HUES64 (cell line): ENCODE data around the gene KRT84.

Source experiments
- H3K27ac ChIP-seq: 2 replicates; pipeline ENCODE4 v1.7.0; 2013; ENCODE audit warnings: low read depth, low read length, inconsistent platforms
- H3K27me3 ChIP-seq: 2 replicates; pipeline ENCODE4 v1.6.1; 2013; ENCODE audit warnings: mild to moderate bottlenecking, low read length; ENCODE audit not compliant: insufficient read depth
- H3K36me3 ChIP-seq: 2 replicates; pipeline ENCODE4 v1.6.1; 2013; ENCODE audit warnings: mild to moderate bottlenecking, low read length; ENCODE audit not compliant: insufficient read depth
- H3K4me1 ChIP-seq: 2 replicates; pipeline ENCODE4 v1.6.1; 2013; ENCODE audit warnings: mild to moderate bottlenecking, low read length, moderate library complexity; ENCODE audit not compliant: insufficient read depth
- H3K4me3 ChIP-seq: 2 replicates; pipeline ENCODE4 v1.5.1; 2013; ENCODE audit warnings: mild to moderate bottlenecking, low read length, moderate library complexity
- H3K9ac ChIP-seq: 2 replicates; pipeline ENCODE4 v1.6.1; 2013; ENCODE audit warnings: mild to moderate bottlenecking, low read depth, low read length
- H3K9me3 ChIP-seq: 2 replicates; pipeline ENCODE4 v1.6.1; 2013; ENCODE audit warnings: low read depth, low read length; ENCODE audit not compliant: insufficient read depth
- WGBS: fragments of 150-250, 120-280 bp; methylation state at CpG from one replicate; pipeline ENCODE4 v1.1.7; 2013; ENCODE audit warnings: missing lambda C conversion rate; 5-methylcytosine and 5-hydroxymethylcytosine counted together

KRT84 gene

GRCh38 chr12:52338241-52338960, 47.1 kb downstream of the KRT84 start:
- Histone ChIP-seq H3K4me3 (no peak overlapping the region), H3K9ac (no peak overlapping the region), H3K36me3 (no peaks in the 10 kb centered on the region), H3K9me3 (no peaks in the 10 kb centered on the region), H3K4me1 (no peaks in the 10 kb centered on the region; the same call in 1 of the 2 replicates), H3K27me3 (no peaks in the 10 kb centered on the region), H3K27ac (no peak overlapping the region)
- 89% methylated on average over 10 of the region's 10 CpGs for WGBS

GRCh38 chr12:52337054-52337453, 48.4 kb downstream of the KRT84 start:
- 100% methylated on average over 1 of the region's 1 CpG for WGBS
- no peaks in the 10 kb centered on the region; the same call in 1 of the 2 replicates for H3K4me1 ChIP-seq
- H3K36me3 ChIP-seq: no peaks in the 10 kb centered on the region
- H3K9ac ChIP-seq: no peak overlapping the region
- no peaks in the 10 kb centered on the region for H3K27me3 ChIP-seq
- H3K4me3 ChIP-seq: no peak overlapping the region
- H3K27ac ChIP-seq: no peak overlapping the region
- H3K9me3 ChIP-seq: no peaks in the 10 kb centered on the region

- H3K27ac ChIP-seq: no peak overlapping the region
- H3K27me3 ChIP-seq: no peaks in the 10 kb centered on the region
- no peak overlapping the region for H3K9ac ChIP-seq
- no peaks in the 10 kb centered on the region; the same call in 1 of the 2 replicates for H3K4me1 ChIP-seq
- no peaks in the 10 kb centered on the region for H3K9me3 ChIP-seq
- no peaks in the 10 kb centered on the region for H3K36me3 ChIP-seq
- H3K4me3 ChIP-seq: no peak overlapping the region
- WGBS: 100% methylated on average over 1 of the region's 2 CpGs
Measured at GRCh38 chr12:52336641-52337040, 48.8 kb downstream of the KRT84 start.

GRCh38 chr12:52335598-52336262, 49.7 kb downstream of the KRT84 start:
- 95% methylated on average over 3 of the region's 4 CpGs for WGBS
- H3K27ac ChIP-seq: no peak overlapping the region

GRCh38 chr12:52334185-52334584, 51.3 kb downstream of the KRT84 start:
- H3K9ac ChIP-seq: no peak overlapping the region
- no peak overlapping the region for H3K4me3 ChIP-seq
- no peaks in the 10 kb centered on the region for H3K27me3 ChIP-seq
- H3K36me3 ChIP-seq: no peaks in the 10 kb centered on the region
- no peaks in the 10 kb centered on the region; the same call in 1 of the 2 replicates for H3K4me1 ChIP-seq
- H3K27ac ChIP-seq: no peak overlapping the region
- no peaks in the 10 kb centered on the region for H3K9me3 ChIP-seq
- WGBS: 97% methylated on average over 2 of the region's 3 CpGs

More at GRCh38 chr12:52335598-52336262, 49.7 kb downstream of the KRT84 start:
- Histone ChIP-seq H3K9ac (no peak overlapping the region), H3K9me3 (no peaks in the 10 kb centered on the region), H3K4me3 (no peak overlapping the region), H3K36me3 (no peaks in the 10 kb centered on the region), H3K27me3 (no peaks in the 10 kb centered on the region), H3K4me1 (no peaks in the 10 kb centered on the region; the same call in 1 of the 2 replicates)

GRCh38 chr12:52333321-52333720, 52.1 kb downstream of the KRT84 start:
- WGBS: 84% methylated on average over 3 of the region's 3 CpGs
- H3K9ac ChIP-seq: no peak overlapping the region
- H3K36me3 ChIP-seq: no peaks in the 10 kb centered on the region

GRCh38 chr12:52332381-52332780, 53.1 kb downstream of the KRT84 start:
- Histone ChIP-seq H3K9ac (no peak overlapping the region), H3K4me1 (no peaks in the 10 kb centered on the region; the same call in 1 of the 2 replicates), H3K9me3 (no peaks in the 10 kb centered on the region), H3K27ac (no peak overlapping the region), H3K36me3 (no peaks in the 10 kb centered on the region), H3K27me3 (no peaks in the 10 kb centered on the region), H3K4me3 (no peak overlapping the region)
- 89% methylated on average over 1 of the region's 1 CpG for WGBS

More at GRCh38 chr12:52333321-52333720, 52.1 kb downstream of the KRT84 start:
- no peaks in the 10 kb centered on the region; the same call in 1 of the 2 replicates for H3K4me1 ChIP-seq
- no peaks in the 10 kb centered on the region for H3K27me3 ChIP-seq
- H3K9me3 ChIP-seq: no peaks in the 10 kb centered on the region
- no peak overlapping the region for H3K4me3 ChIP-seq
- no peak overlapping the region for H3K27ac ChIP-seq

- Histone ChIP-seq H3K9ac (no peak overlapping the region), H3K27ac (no peak overlapping the region), H3K27me3 (no peaks in the 10 kb centered on the region), H3K36me3 (no peaks in the 10 kb centered on the region), H3K4me1 (no peaks in the 10 kb centered on the region; the same call in 1 of the 2 replicates), H3K4me3 (no peak overlapping the region), H3K9me3 (no peaks in the 10 kb centered on the region)
- WGBS: 91% methylated on average over 3 of the region's 3 CpGs
Measured at GRCh38 chr12:52331833-52332232, 53.6 kb downstream of the KRT84 start.

GRCh38 chr12:52331039-52331438, 54.4 kb downstream of the KRT84 start:
- whole genome bisulfite sequencing: 84% methylated on average over 1 of the region's 1 CpG
- H3K4me3 ChIP-seq: no peak overlapping the region
- H3K36me3 ChIP-seq: no peaks in the 10 kb centered on the region
- no peak overlapping the region for H3K27ac ChIP-seq
- H3K9me3 ChIP-seq: no peaks in the 10 kb centered on the region
- H3K27me3 ChIP-seq: no peaks in the 10 kb centered on the region
- H3K4me1 ChIP-seq: no peaks in the 10 kb centered on the region; the same call in 1 of the 2 replicates
- no peak overlapping the region for H3K9ac ChIP-seq

- Histone ChIP-seq H3K27ac (no peak overlapping the region), H3K27me3 (no peaks in the 10 kb centered on the region), H3K9ac (no peak overlapping the region), H3K4me1 (no peaks in the 10 kb centered on the region), H3K36me3 (no peaks in the 10 kb centered on the region), H3K9me3 (no peaks in the 10 kb centered on the region), H3K4me3 (no peak overlapping the region)
- WGBS: 79% methylated on average over 10 of the region's 10 CpGs
Measured at GRCh38 chr12:52327830-52328500, 57.5 kb downstream of the KRT84 start.
